Psoas muscle (tissue), 8 donors: ENCODE data around the gene HTR6. TPM values are rescaled to one million over a fixed set of nuclear protein-coding genes. Genes with fewer than 3 reads are reported as not detected.
"Not testable (repeated sequence)": the region's sequence is repeated elsewhere in the genome, so short reads cannot be mapped to it uniquely, and the experiment has no call there.

ENCODE experiments used
- ATAC-seq, 4 donors: fragments of 200-7000 bp; cut with Tn5 transposase; one replicate each; pipeline ENCODE4 v1.9.1; 2020; ENCODE audit warnings: moderate library complexity in 3 of 4, mild to moderate bottlenecking in 2 of 4
- DNase-seq, 2 donors: peaks; one replicate each; pipeline ENCODE4 v3.0.0-alpha.2; 2020
- H3K27ac ChIP-seq: fragments of 200-600 bp; one replicate; pipeline ENCODE4 v1.8.0; 2022
- H3K27me3 ChIP-seq, 3 donors: fragments of 200-600 bp in 1 of 3; one replicate each; pipeline versions ENCODE4 v1.6.1 to v1.8.0; 2013 to 2022; ENCODE audit warnings: low read length in 2 of 3, mild to moderate bottlenecking in 2 of 3, moderate library complexity in 1 of 3; ENCODE audit not compliant: insufficient read depth in 3 of 3
- H3K36me3 ChIP-seq, 2 donors: fragments of 200-600 bp in 1 of 2; one replicate each; pipeline versions ENCODE4 v1.6.1 to v1.8.0; 2013 to 2022; ENCODE audit warnings: low read depth in 1 of 2, mild to moderate bottlenecking in 1 of 2, moderate library complexity in 1 of 2; ENCODE audit not compliant: insufficient read depth in 1 of 2
- H3K4me1 ChIP-seq: fragments of 200-600 bp; one replicate; pipeline ENCODE4 v1.8.0; 2022
- H3K4me3 ChIP-seq: fragments of 200-600 bp; one replicate; pipeline ENCODE4 v1.8.0; 2022; ENCODE audit warnings: mild to moderate bottlenecking
- H3K9me3 ChIP-seq: fragments of 200-600 bp; one replicate; pipeline ENCODE4 v1.8.0; 2022
- CTCF ChIP-seq: fragments of 200-600 bp; IDR thresholded peaks from one replicate; pipeline ENCODE4 v1.8.0; 2022; ENCODE audit warnings: antibody characterized with exemption
- WGBS, 3 donors: extraction: QIAGEN DNeasy Blood & Tissue Kit; methylation state at CpG; one replicate each; pipeline versions ENCODE4 v1.1.6 to v1.1.7; 2013; 5-methylcytosine and 5-hydroxymethylcytosine counted together
- intact Hi-C, 2 donors: fragments of 100-400 bp; cut with DNase I; formaldehyde crosslinking; loops; one replicate each; pipeline versions ENCODE4 v1.11.0 to v1.14.2; 2022
- polyA plus RNA-seq, 3 donors: library from polyadenylated mRNA; stranded (reverse); fragments of 200-250 nt; gene quantifications; one replicate each; pipeline ENCODE4 v1.2.3, GENCODE V29; 2013
- total RNA-seq, 4 donors: library from RNA; stranded (reverse); fragmentation: NEBNext Ultra II Directional in 2 of 4; extraction: Animal tissue kit (Norgen Biotek cat#: 25700) in 2 of 4; gene quantifications; one replicate each; pipeline versions ENCODE4 v1.2.1 to v1.2.4, GENCODE V29; 2021 to 2023
- donor health status: healthy with polysubstance abuse.
- donor health status: DM: no; HTN: no; CAD: no; lungs with moderate emphysema.
- donor health status: Bipolar disorder and iron deficiency.
- donor health status: healthy.
- donor health status: DM: yes; HTN: yes; CAD: no.
- donor health status: DM: no; HTN: no; CAD: no.
- donor health status: DM: no; HTN: no; CAD: no.
- donor health status: DM: yes; HTN: yes; CAD: no.

The HTR6 gene
- total and polyA plus RNA-seq, 7 donors: not detected

GRCh38 chr1:19629357-19629756, 35.3 kb upstream of the HTR6 start:
- Histone ChIP-seq H3K4me1 (no peaks in the 10 kb centered on the region), H3K9me3 (no peaks in the 10 kb centered on the region), H3K36me3 (peaks cover 14 to 40% of the 10 kb centered on the region in 2 donors), H3K4me3 (no peak overlapping the region), H3K27me3 (no peaks in the 10 kb centered on the region), H3K27ac (no peak overlapping the region)
- WGBS, 3 donors: 84 to 89% (median 87%) methylated on average over 4 of the region's 4 CpGs
- DNase-seq (no peak), ATAC-seq (no peak)
- intact Hi-C loops: no loop called here
- no peak for TF ChIP-seq CTCF

GRCh38 chr1:19630192-19630591, 34.5 kb upstream of the HTR6 start:
- H3K27ac ChIP-seq, H3K4me1 ChIP-seq, H3K9me3 ChIP-seq, ATAC-seq, intact Hi-C loops, H3K27me3 ChIP-seq, H3K4me3 ChIP-seq, DNase-seq: not testable (repeated sequence)
- 89 to 94% (median 91%) methylated on average over 1 of the region's 1 CpG for WGBS, 3 donors
- H3K36me3 ChIP-seq: peaks cover 14 to 31% of the 10 kb centered on the region in 2 donors

GRCh38 chr1:19630720-19631395, 33.8 kb upstream of the HTR6 start:
- intact Hi-C loops: no loop called here
- Histone ChIP-seq H3K27ac (no peak overlapping the region), H3K4me1 (no peaks in the 10 kb centered on the region), H3K36me3 (peaks cover 11 to 25% of the 10 kb centered on the region in 2 donors), H3K4me3 (no peak overlapping the region), H3K9me3 (no peaks in the 10 kb centered on the region), H3K27me3 (no peaks in the 10 kb centered on the region)
- ATAC-seq: no peak
- WGBS, 3 donors: 88 to 89% (median 89%) methylated on average over 6 of the region's 6 CpGs
- TF ChIP-seq CTCF: no peak
- DNase-seq: no peak

GRCh38 chr1:19632211-19632610, 32.5 kb upstream of the HTR6 start:
- TF ChIP-seq CTCF: no peak
- Histone ChIP-seq H3K27me3 (no peaks in the 10 kb centered on the region), H3K4me1 (no peaks in the 10 kb centered on the region), H3K27ac (no peak overlapping the region), H3K9me3 (no peaks in the 10 kb centered on the region), H3K4me3 (no peak overlapping the region), H3K36me3 (peaks cover 8 to 12% of the 10 kb centered on the region in 2 donors)
- DNase-seq (no peak), ATAC-seq (no peak)
- WGBS, 3 donors: 82 to 95% (median 88%) methylated on average over 2 of the region's 2 CpGs
- intact Hi-C loops: no loop called here

GRCh38 chr1:19633106-19633505, 31.6 kb upstream of the HTR6 start:
- no peak for DNase-seq
- Histone ChIP-seq H3K9me3 (no peaks in the 10 kb centered on the region), H3K27ac (no peak overlapping the region), H3K36me3 (peaks cover 4 to 5% of the 10 kb centered on the region in 2 donors), H3K4me3 (no peak overlapping the region), H3K4me1 (no peaks in the 10 kb centered on the region), H3K27me3 (no peaks in the 10 kb centered on the region)
- intact Hi-C loops: no loop called here
- 77 to 80% (median 79%) methylated on average over 2 of the region's 2 CpGs for WGBS, 3 donors
- no peak for TF ChIP-seq CTCF
- no peak for ATAC-seq

GRCh38 chr1:19635064-19635463, 29.6 kb upstream of the HTR6 start:
- DNase-seq, H3K27ac ChIP-seq, H3K4me1 ChIP-seq, H3K4me3 ChIP-seq, H3K9me3 ChIP-seq, H3K27me3 ChIP-seq, H3K36me3 ChIP-seq, ATAC-seq, intact Hi-C loops: not testable (repeated sequence)
- WGBS, 3 donors: 93 to 96% (median 95%) methylated on average over 9 of the region's 9 CpGs
